Measurements from ENCODE around the gene RIPOR2. TPM values are rescaled to one million over a fixed set of nuclear protein-coding genes. Genes with fewer than 3 reads are reported as not detected.

Gene RIPOR2
- total and polyA plus RNA-seq, 10 of the 15 experiments (the other 5 are each of a cell fraction or from before 2014, with no cell fraction given) = 22.2 to 48.2 (median 34.7) TPM

- TF ChIP-seq CEBPZ (IDR thresholded peaks at IDR 0.05; ENCODE audit: low read depth, low read length) = no peak
- no peak for TF ChIP-seq ZBTB4 (CRISPR knock-in tag; IDR thresholded peaks at IDR 0.05)
- TF ChIP-seq SRF (IDR thresholded peaks at IDR 0.05; ENCODE audit: low read depth in 2 of 2, low read length in 2 of 2) = no peak
- TF ChIP-seq PKNOX1 (IDR thresholded peaks at IDR 0.05) = no peak
- no peak for TF ChIP-seq IRF5 (IDR thresholded peaks at IDR 0.05; ENCODE audit: borderline replicate concordance)
- TF ChIP-seq NRF1 (conservative IDR thresholded peaks at IDR 0.05; ENCODE audit: low read depth, low read length) = no peak
- no peak for TF ChIP-seq SREBF1 (IDR thresholded peaks at IDR 0.05; ENCODE audit: low read length)
- 0 out of 2 replicates have a peak, but pooled peaks have one; percentile 47 for TF ChIP-seq TBL1XR1 (IDR thresholded peaks at IDR 0.05; ENCODE audit: low read depth, low read length)
- TF ChIP-seq RAD51 (IDR thresholded peaks at IDR 0.05) = no peak
- TF ChIP-seq ATF2 (IDR thresholded peaks at IDR 0.05; ENCODE audit: low read length) = peak; percentile 53; the same call in 1 of the 2 replicates
- TF ChIP-seq POU2F2 (IDR thresholded peaks at IDR 0.05; ENCODE audit: borderline replicate concordance, low read depth, low read length) = no peak
- no peak for TF ChIP-seq GABPA (IDR thresholded peaks at IDR 0.05; ENCODE audit: low read depth)
- TF ChIP-seq EED (IDR thresholded peaks at IDR 0.05; ENCODE audit: low read depth) = peak; percentile 78
- 0 out of 2 replicates have a peak, but pooled peaks have one; percentile 46 for TF ChIP-seq ZBED1 (IDR thresholded peaks at IDR 0.05; ENCODE audit: borderline replicate concordance)
Measured at GRCh38 chr6:24931718-24932691, 3.8 kb downstream of the RIPOR2 start (continued).
